ENCODE results near the gene IL22.

IL22 gene

DNA sequence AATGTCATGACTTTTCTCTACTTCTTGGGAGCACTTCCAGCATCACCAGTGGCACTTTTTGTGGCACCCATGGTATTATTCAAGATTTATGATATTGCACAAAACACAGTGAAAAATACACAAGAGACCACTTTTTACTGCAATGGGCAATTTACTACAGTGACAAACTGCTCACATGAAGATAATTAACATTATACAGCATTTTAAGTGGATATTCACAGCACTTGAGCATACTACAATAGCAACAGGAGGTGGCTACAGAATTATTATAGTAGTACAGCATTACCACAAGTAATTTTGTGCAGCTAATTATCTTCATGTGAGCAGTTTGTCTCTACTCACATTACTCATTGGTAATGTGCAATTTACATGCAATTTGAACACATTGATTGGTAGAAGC, 46.1 kb downstream of the IL22 start (continued):
- no peak for TF ChIP-seq ZNF214 (tag by site-specific recombination; IDR thresholded peaks at IDR 0.05; ENCODE audit: borderline replicate concordance)
- no peak for TF ChIP-seq GFI1B (tag by site-specific recombination; IDR thresholded peaks at IDR 0.05)
- TF ChIP-seq SP7 (tag by site-specific recombination; IDR thresholded peaks at IDR 0.05): peak; percentile 69
- no peak for TF ChIP-seq ZFHX2 (tag by site-specific recombination; conservative IDR thresholded peaks at IDR 0.05)
- no peak for TF ChIP-seq ZNF610 (tag by site-specific recombination; IDR thresholded peaks at IDR 0.05; ENCODE audit: borderline replicate concordance)

DNA sequence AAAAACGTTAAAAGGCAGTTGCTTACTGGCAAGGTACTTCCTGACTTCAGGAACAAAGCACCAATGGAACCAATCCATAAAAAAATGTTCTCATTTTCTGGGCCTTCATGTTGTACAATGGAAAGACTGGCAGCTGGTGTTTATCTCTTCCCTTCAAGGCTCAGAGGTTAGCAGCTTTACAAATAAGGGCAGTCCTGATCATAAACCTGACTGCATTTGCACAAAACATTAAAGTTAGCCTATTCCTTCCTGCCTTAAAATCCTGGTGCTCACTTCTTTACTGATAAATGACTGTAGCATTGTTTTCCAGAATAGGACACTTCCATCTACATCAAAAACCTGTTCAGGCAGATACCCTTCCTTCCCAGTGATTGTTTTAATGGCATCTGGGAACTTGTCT, 47.0 kb downstream of the IL22 start:
- ChIA-PET CTCF (no interaction called here), POLR2A (no interaction called here)
- TF ChIP-seq OVOL3 (tag by site-specific recombination; IDR thresholded peaks at IDR 0.05) (no peak), ZNF335 (tag by site-specific recombination; conservative IDR thresholded peaks at IDR 0.05) (peak; percentile 17; the same call in 1 of the 2 replicates)
- H3K9me3 ChIP-seq (ENCODE audit: control insufficient read depth, insufficient read depth, low read depth, low read length): no peaks in the 10 kb centered on the region
- no peak overlapping the region for H3K4me3 ChIP-seq (ENCODE audit: low read depth, low read length)
- H3K36me3 ChIP-seq (ENCODE audit: control insufficient read depth in 2 of 2, insufficient read depth in 1 of 2, low read length in 2 of 2): no peaks in the 10 kb centered on the region
- peaks cover 8% of the 10 kb centered on the region for H3K4me1 ChIP-seq (ENCODE audit: control insufficient read depth, insufficient read depth, low read length)
- no peak overlapping the region for H3K27ac ChIP-seq (ENCODE audit: extremely low read depth, low read depth, low read length)

DNA sequence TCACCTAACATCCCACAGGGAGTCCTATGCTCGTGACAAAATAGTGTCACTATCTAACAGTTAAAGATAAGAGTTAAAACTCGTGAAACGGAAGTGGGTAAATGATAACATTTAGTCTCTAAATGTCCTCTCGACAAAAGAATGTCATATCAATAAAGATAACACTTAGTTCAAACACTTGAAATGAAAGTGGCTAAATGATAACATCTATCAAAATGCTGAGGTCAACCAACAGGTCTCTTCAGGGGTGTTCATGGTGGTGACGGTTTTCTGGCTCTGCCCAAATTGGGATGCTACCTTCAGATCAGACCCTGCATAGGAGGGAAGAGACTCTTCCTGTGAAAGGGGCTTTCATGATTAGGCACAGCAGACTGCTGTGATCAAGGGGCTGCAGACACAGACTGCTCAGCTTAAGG, 49.9 kb downstream of the IL22 start:
- peaks cover 8% of the 10 kb centered on the region; the same call in 1 of the 2 replicates for H3K4me1 ChIP-seq (ENCODE audit: control insufficient read depth, insufficient read depth, low read length)
- CTCF ChIA-PET: interaction anchor here (0.8 kb wide), 1 partner anchor 19 kb away, joined by 3 read pairs; no protein-coding TSS in a partner anchor
- H3K9me3 ChIP-seq (ENCODE audit: control insufficient read depth, insufficient read depth, low read depth, low read length): no peaks in the 10 kb centered on the region
- POLR2A ChIA-PET: no interaction called here
- no peaks in the 10 kb centered on the region for H3K36me3 ChIP-seq (ENCODE audit: control insufficient read depth in 2 of 2, insufficient read depth in 1 of 2, low read length in 2 of 2)
- no peak overlapping the region for H3K4me3 ChIP-seq (ENCODE audit: low read depth, low read length)
- H3K27ac ChIP-seq (ENCODE audit: extremely low read depth, low read depth, low read length): no peak overlapping the region
- TF ChIP-seq OSR2 (tag by site-specific recombination; IDR thresholded peaks at IDR 0.05) (peak; percentile 44; the same call in 1 of the 2 replicates), ZNF112 (tag by site-specific recombination; IDR thresholded peaks at IDR 0.05) (no peak), ZNF175 (tag by site-specific recombination; IDR thresholded peaks at IDR 0.05) (no peak), ZNF202 (tag by site-specific recombination; IDR thresholded peaks at IDR 0.05; ENCODE audit: borderline replicate concordance) (no peak), ZNF140 (tag by site-specific recombination; IDR thresholded peaks at IDR 0.05) (no peak), ZNF169 (tag by site-specific recombination; IDR thresholded peaks at IDR 0.05) (no peak), ZNF132 (tag by site-specific recombination; IDR thresholded peaks at IDR 0.05; ENCODE audit: borderline replicate concordance) (no peak), ZNF146 (tag by site-specific recombination; IDR thresholded peaks at IDR 0.05) (no peak), ZXDB (tag by site-specific recombination; IDR thresholded peaks at IDR 0.05) (0 out of 2 replicates have a peak, but pooled peaks have one; percentile 25), ZNF610 (tag by site-specific recombination; IDR thresholded peaks at IDR 0.05; ENCODE audit: borderline replicate concordance) (no peak), BCL11A (tag by site-specific recombination; IDR thresholded peaks at IDR 0.05; ENCODE audit: low read depth) (no peak), ZNF670 (tag by site-specific recombination; IDR thresholded peaks at IDR 0.05; ENCODE audit: low read depth) (no peak)
- TF ChIP-seq, protein P1, sequence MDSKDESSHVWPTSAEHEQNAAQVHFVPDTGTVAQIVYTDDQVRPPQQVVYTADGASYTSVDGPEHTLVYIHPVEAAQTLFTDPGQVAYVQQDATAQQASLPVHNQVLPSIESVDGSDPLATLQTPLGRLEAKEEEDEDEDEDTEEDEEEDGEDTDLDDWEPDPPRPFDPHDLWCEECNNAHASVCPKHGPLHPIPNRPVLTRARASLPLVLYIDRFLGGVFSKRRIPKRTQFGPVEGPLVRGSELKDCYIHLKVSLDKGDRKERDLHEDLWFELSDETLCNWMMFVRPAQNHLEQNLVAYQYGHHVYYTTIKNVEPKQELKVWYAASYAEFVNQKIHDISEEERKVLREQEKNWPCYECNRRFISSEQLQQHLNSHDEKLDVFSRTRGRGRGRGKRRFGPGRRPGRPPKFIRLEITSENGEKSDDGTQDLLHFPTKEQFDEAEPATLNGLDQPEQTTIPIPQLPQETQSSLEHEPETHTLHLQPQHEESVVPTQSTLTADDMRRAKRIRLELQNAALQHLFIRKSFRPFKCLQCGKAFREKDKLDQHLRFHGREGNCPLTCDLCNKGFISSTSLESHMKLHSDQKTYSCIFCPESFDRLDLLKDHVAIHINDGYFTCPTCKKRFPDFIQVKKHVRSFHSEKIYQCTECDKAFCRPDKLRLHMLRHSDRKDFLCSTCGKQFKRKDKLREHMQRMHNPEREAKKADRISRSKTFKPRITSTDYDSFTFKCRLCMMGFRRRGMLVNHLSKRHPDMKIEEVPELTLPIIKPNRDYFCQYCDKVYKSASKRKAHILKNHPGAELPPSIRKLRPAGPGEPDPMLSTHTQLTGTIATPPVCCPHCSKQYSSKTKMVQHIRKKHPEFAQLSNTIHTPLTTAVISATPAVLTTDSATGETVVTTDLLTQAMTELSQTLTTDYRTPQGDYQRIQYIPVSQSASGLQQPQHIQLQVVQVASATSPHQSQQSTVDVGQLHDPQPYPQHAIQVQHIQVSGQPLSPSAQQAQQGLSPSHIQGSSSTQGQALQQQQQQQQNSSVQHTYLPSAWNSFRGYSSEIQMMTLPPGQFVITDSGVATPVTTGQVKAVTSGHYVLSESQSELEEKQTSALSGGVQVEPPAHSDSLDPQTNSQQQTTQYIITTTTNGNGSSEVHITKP (tag by site-specific recombination; IDR thresholded peaks at IDR 0.05): no peak
- TF ChIP-seq, protein P2, sequence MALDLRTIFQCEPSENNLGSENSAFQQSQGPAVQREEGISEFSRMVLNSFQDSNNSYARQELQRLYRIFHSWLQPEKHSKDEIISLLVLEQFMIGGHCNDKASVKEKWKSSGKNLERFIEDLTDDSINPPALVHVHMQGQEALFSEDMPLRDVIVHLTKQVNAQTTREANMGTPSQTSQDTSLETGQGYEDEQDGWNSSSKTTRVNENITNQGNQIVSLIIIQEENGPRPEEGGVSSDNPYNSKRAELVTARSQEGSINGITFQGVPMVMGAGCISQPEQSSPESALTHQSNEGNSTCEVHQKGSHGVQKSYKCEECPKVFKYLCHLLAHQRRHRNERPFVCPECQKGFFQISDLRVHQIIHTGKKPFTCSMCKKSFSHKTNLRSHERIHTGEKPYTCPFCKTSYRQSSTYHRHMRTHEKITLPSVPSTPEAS (tag by site-specific recombination; IDR thresholded peaks at IDR 0.05): no peak
- TF ChIP-seq, protein P3, sequence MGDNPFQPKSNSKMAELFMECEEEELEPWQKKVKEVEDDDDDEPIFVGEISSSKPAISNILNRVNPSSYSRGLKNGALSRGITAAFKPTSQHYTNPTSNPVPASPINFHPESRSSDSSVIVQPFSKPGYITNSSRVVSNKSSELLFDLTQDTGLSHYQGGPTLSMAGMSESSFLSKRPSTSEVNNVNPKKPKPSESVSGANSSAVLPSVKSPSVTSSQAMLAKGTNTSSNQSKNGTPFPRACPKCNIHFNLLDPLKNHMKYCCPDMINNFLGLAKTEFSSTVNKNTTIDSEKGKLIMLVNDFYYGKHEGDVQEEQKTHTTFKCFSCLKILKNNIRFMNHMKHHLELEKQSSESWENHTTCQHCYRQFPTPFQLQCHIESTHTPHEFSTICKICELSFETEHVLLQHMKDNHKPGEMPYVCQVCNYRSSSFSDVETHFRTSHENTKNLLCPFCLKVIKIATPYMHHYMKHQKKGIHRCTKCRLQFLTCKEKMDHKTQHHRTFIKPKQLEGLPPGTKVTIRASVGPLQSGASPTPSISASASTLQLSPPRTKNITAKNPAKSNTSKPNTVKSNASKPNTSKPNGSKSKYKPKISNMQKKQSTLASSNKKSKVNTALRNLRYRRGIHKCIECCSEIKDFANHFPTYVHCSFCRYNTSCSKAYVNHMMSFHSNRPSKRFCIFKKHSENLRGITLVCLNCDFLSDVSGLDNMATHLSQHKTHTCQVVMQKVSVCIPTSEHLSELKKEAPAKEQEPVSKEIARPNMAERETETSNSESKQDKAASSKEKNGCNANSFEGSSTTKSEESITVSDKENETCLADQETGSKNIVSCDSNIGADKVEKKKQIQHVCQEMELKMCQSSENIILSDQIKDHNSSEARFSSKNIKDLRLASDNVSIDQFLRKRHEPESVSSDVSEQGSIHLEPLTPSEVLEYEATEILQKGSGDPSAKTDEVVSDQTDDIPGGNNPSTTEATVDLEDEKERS (tag by site-specific recombination; IDR thresholded peaks at IDR 0.05): no peak
- TF ChIP-seq, protein P4, sequence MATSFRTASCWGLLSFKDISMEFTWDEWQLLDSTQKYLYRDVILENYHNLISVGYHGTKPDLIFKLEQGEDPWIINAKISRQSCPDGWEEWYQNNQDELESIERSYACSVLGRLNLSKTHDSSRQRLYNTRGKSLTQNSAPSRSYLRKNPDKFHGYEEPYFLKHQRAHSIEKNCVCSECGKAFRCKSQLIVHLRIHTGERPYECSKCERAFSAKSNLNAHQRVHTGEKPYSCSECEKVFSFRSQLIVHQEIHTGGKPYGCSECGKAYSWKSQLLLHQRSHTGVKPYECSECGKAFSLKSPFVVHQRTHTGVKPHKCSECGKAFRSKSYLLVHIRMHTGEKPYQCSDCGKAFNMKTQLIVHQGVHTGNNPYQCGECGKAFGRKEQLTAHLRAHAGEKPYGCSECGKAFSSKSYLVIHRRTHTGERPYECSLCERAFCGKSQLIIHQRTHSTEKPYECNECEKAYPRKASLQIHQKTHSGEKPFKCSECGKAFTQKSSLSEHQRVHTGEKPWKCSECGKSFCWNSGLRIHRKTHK (tag by site-specific recombination; IDR thresholded peaks at IDR 0.05): no peak
- TF ChIP-seq, protein P5, sequence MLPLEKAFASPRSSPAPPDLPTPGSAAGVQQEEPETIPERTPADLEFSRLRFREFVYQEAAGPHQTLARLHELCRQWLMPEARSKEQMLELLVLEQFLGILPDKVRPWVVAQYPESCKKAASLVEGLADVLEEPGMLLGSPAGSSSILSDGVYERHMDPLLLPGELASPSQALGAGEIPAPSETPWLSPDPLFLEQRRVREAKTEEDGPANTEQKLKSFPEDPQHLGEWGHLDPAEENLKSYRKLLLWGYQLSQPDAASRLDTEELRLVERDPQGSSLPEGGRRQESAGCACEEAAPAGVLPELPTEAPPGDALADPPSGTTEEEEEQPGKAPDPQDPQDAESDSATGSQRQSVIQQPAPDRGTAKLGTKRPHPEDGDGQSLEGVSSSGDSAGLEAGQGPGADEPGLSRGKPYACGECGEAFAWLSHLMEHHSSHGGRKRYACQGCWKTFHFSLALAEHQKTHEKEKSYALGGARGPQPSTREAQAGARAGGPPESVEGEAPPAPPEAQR (tag by site-specific recombination; IDR thresholded peaks at IDR 0.05): no peak
